H9 (cell line): ENCODE results near the gene ZNF776. TPM values are rescaled to one million over a fixed set of nuclear protein-coding genes. Genes with fewer than 3 reads are reported as not detected.
"Not testable (repeated sequence)": the region's sequence is repeated elsewhere in the genome, so short reads cannot be mapped to it uniquely, and the experiment has no call there.

ENCODE experiments used
- DNase-seq: peaks from one replicate; pipeline ENCODE4 v3.0.0-alpha.2; 2017
- H2AFZ ChIP-seq: one replicate; pipeline ENCODE4 v1.6.1; 2013; ENCODE audit warnings: mild to moderate bottlenecking, low read length, control low read depth, moderate library complexity
- H2AK5ac ChIP-seq: 2 replicates; pipeline ENCODE4 v1.6.1; 2013; ENCODE audit warnings: low read length, control low read depth, mixed read lengths; ENCODE audit not compliant: insufficient read length
- H2BK120ac ChIP-seq: one replicate; pipeline ENCODE4 v1.6.1; 2013; ENCODE audit warnings: low read depth, mild to moderate bottlenecking, low read length, control low read depth, inconsistent platforms; ENCODE audit not compliant: poor library complexity, severe bottlenecking
- H2BK12ac ChIP-seq: 2 replicates; pipeline ENCODE4 v1.6.1; 2013; ENCODE audit warnings: low read length, control low read depth, mixed read lengths, low read depth; ENCODE audit not compliant: insufficient read length
- H2BK15ac ChIP-seq: 2 replicates; pipeline ENCODE4 v1.6.1; 2013; ENCODE audit warnings: low read depth, low read length, control low read depth
- H2BK20ac ChIP-seq: one replicate; pipeline ENCODE4 v1.6.1; 2013; ENCODE audit warnings: low read depth, mild to moderate bottlenecking, low read length, control low read depth, inconsistent platforms; ENCODE audit not compliant: poor library complexity, severe bottlenecking
- H2BK5ac ChIP-seq: 2 replicates; pipeline ENCODE4 v1.6.1; 2013; ENCODE audit warnings: low read length, control low read depth, mixed read lengths; ENCODE audit not compliant: insufficient read length
- H3K14ac ChIP-seq: 2 replicates; pipeline ENCODE4 v1.6.1; 2013; ENCODE audit warnings: low read length, control low read depth; ENCODE audit not compliant: insufficient read depth
- H3K18ac ChIP-seq: 2 replicates; pipeline ENCODE4 v1.6.1; 2013; ENCODE audit warnings: low read depth, mild to moderate bottlenecking, mixed read lengths, low read length, control low read depth; ENCODE audit not compliant: insufficient read length
- H3K23ac ChIP-seq: 2 replicates; pipeline ENCODE4 v1.6.1; 2013; ENCODE audit warnings: low read length, control low read depth, mixed read lengths, low read depth; ENCODE audit not compliant: insufficient read length
- H3K23me2 ChIP-seq: 2 replicates; pipeline ENCODE4 v1.6.1; 2013; ENCODE audit warnings: low read depth, mild to moderate bottlenecking, mixed read lengths, low read length, control low read depth; ENCODE audit not compliant: insufficient read length, poor library complexity, severe bottlenecking
- H3K27ac ChIP-seq: 2 replicates; pipeline ENCODE4 v1.5.1; 2013; ENCODE audit warnings: low read length, control low read depth, mixed read lengths, low read depth; ENCODE audit not compliant: insufficient read length
- H3K27me3 ChIP-seq: 2 replicates; pipeline ENCODE4 v1.6.1; 2013; ENCODE audit warnings: low read length, control low read depth, inconsistent platforms; ENCODE audit not compliant: insufficient read depth
- H3K4ac ChIP-seq: 2 replicates; pipeline ENCODE4 v1.6.1; 2013; ENCODE audit warnings: low read depth, mild to moderate bottlenecking, control low read depth, inconsistent platforms, low read length, moderate library complexity
- H3K4me1 ChIP-seq: 2 replicates; pipeline ENCODE4 v1.6.1; 2013; ENCODE audit warnings: low read length, control low read depth, inconsistent platforms; ENCODE audit not compliant: insufficient read depth
- H3K4me2 ChIP-seq: 2 replicates; pipeline ENCODE4 v1.6.1; 2013; ENCODE audit warnings: low read length, control low read depth, mixed read lengths; ENCODE audit not compliant: insufficient read length, insufficient read depth
- H3K56ac ChIP-seq: 2 replicates; pipeline ENCODE4 v1.6.1; 2013; ENCODE audit warnings: low read depth, mild to moderate bottlenecking, mixed read lengths, low read length, control low read depth; ENCODE audit not compliant: insufficient read length
- H3K79me1 ChIP-seq: 2 replicates; pipeline ENCODE4 v1.6.1; 2013; ENCODE audit warnings: low read depth, mild to moderate bottlenecking, moderate library complexity, low read length, control low read depth, inconsistent platforms; ENCODE audit not compliant: insufficient read depth, poor library complexity, severe bottlenecking
- H3K79me2 ChIP-seq: 2 replicates; pipeline ENCODE4 v1.6.1; 2013; ENCODE audit warnings: low read length, control low read depth, inconsistent platforms; ENCODE audit not compliant: insufficient read depth
- H3K9ac ChIP-seq: 2 replicates; pipeline ENCODE4 v1.6.1; 2013; ENCODE audit warnings: low read length, control low read depth, mixed read lengths; ENCODE audit not compliant: insufficient read length; ENCODE audit errors: extremely low read depth
- H3K9me3 ChIP-seq: one replicate; pipeline ENCODE4 v1.6.1; 2013; ENCODE audit warnings: low read depth, low read length, inconsistent platforms; ENCODE audit not compliant: control insufficient read depth
- H3T11ph ChIP-seq: one replicate; pipeline ENCODE4 v1.6.1; 2013; ENCODE audit warnings: mild to moderate bottlenecking, low read length, control low read depth, inconsistent platforms
- H4K20me1 ChIP-seq: one replicate; pipeline ENCODE4 v1.6.1; 2013; ENCODE audit not compliant: control insufficient read depth, insufficient read length, insufficient read depth
- H4K5ac ChIP-seq: 2 replicates; pipeline ENCODE4 v1.6.1; 2013; ENCODE audit warnings: low read depth, mild to moderate bottlenecking, mixed read lengths, low read length, control low read depth; ENCODE audit not compliant: insufficient read length
- H4K8ac ChIP-seq: replicated peaks from 2 replicates; pipeline ENCODE4 v1.6.1; 2013; ENCODE audit warnings: low read length, control low read depth, mixed read lengths, low read depth; ENCODE audit not compliant: insufficient read length
- H4K91ac ChIP-seq: 2 replicates; pipeline ENCODE4 v1.6.1; 2013; ENCODE audit warnings: low read depth, mild to moderate bottlenecking, moderate library complexity, mixed read lengths, low read length, control low read depth; ENCODE audit not compliant: insufficient read length
- H3K27ac Mint-ChIP-seq, 3 experiments: 2 replicates in 2 of 3; 3 replicates in 1 of 3; pipeline ENCODE4 v1.8.0; 2020 to 2021; ENCODE audit warnings: mixed read lengths in 3 of 3, mild to moderate bottlenecking in 1 of 3, moderate library complexity in 1 of 3
- H3K27me3 Mint-ChIP-seq: 2 replicates; pipeline ENCODE4 v1.8.0; 2021; ENCODE audit warnings: low read depth, mild to moderate bottlenecking, moderate library complexity, mixed read lengths
- H3K36me3 Mint-ChIP-seq, 3 experiments: 2 replicates in 2 of 3; 3 replicates in 1 of 3; pipeline ENCODE4 v1.8.0; 2020 to 2021; ENCODE audit warnings: low read depth in 3 of 3, mixed read lengths in 3 of 3; ENCODE audit not compliant: insufficient read depth in 1 of 3
- H3K4me1 Mint-ChIP-seq, 2 experiments: 2 replicates each; pipeline ENCODE4 v1.8.0; 2020; ENCODE audit warnings: mixed read lengths in 2 of 2
- H3K4me3 Mint-ChIP-seq, 2 experiments: 2 replicates in 1 of 2; 3 replicates in 1 of 2; pipeline ENCODE4 v1.8.0; 2020 to 2021; ENCODE audit warnings: mild to moderate bottlenecking in 2 of 2, mixed read lengths in 2 of 2, moderate library complexity in 1 of 2
- H3K9me3 Mint-ChIP-seq, 2 experiments: 2 replicates in 1 of 2; 3 replicates in 1 of 2; pipeline ENCODE4 v1.8.0; 2020; ENCODE audit warnings: mild to moderate bottlenecking in 2 of 2, mixed read lengths in 2 of 2, moderate library complexity in 1 of 2
- WGBS: extraction: QIAGEN DNeasy Blood & Tissue Kit; methylation state at CpG from one replicate; pipeline ENCODE4 v1.1.7; 2013; ENCODE audit warnings: missing lambda C conversion rate, low lambda C conversion rate, mixed read lengths; ENCODE audit not compliant: insufficient read length; ENCODE audit errors: extremely low coverage; 5-methylcytosine and 5-hydroxymethylcytosine counted together
- total RNA-seq: library from RNA; stranded (reverse); gene quantifications from 2 replicates; pipeline ENCODE4 v1.2.1, GENCODE V29; 2021
- TF ChIP-seq, protein P1 (sequence below): fragments of 200-600 bp; sonication (generic); conservative IDR thresholded peaks from 3 replicates; pipeline ENCODE4 v1.8.0; 2021; ENCODE audit warnings: antibody characterized with exemption, mild to moderate bottlenecking

The ZNF776 gene
- total RNA-seq, 1 experiment from 2014 or later = 19.7 TPM

- TF ChIP-seq, protein P1, sequence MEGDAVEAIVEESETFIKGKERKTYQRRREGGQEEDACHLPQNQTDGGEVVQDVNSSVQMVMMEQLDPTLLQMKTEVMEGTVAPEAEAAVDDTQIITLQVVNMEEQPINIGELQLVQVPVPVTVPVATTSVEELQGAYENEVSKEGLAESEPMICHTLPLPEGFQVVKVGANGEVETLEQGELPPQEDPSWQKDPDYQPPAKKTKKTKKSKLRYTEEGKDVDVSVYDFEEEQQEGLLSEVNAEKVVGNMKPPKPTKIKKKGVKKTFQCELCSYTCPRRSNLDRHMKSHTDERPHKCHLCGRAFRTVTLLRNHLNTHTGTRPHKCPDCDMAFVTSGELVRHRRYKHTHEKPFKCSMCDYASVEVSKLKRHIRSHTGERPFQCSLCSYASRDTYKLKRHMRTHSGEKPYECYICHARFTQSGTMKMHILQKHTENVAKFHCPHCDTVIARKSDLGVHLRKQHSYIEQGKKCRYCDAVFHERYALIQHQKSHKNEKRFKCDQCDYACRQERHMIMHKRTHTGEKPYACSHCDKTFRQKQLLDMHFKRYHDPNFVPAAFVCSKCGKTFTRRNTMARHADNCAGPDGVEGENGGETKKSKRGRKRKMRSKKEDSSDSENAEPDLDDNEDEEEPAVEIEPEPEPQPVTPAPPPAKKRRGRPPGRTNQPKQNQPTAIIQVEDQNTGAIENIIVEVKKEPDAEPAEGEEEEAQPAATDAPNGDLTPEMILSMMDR = no peak
- H3K23me2 ChIP-seq = no peaks in the 10 kb centered on the region
- H3K4me3 Mint-ChIP-seq = no peak overlapping the region
Observed at GRCh38 chr19:57789288-57789687, 42.7 kb downstream of the ZNF776 start.

DNA sequence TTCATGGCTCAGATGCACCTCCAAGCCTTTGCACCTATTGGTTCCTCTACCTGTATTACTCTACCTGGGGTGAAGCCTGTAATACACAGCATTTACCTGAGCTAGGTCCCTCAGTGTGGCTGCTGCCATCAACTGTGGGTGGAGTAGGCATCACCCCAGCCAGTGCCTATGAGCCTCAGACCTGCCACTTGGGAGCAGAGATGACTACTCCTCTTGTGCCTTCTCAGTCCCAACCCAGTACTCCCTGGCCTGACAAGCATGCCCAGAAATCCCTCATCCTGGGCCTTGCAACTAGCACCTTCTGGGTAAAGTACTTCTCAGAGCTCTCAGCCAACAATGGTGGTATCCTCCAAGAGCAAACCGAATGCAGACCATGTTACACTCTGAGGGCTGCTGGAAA, 50.0 kb downstream of the ZNF776 start:
- H3K27ac Mint-ChIP-seq = peak overlapping the region in 1 of 3 experiments; percentile 81; a peak in 1 of 7 replicates
- not testable (repeated sequence) for H3K18ac ChIP-seq, H3K23me2 ChIP-seq, H2BK12ac ChIP-seq, H3K79me1 ChIP-seq, H2AK5ac ChIP-seq, H3K23ac ChIP-seq, H3K4me1 ChIP-seq, H2BK120ac ChIP-seq, H3K27ac ChIP-seq, H4K91ac ChIP-seq, H2BK5ac ChIP-seq, H3K27me3 ChIP-seq, H3K4ac ChIP-seq, H3T11ph ChIP-seq, H2BK20ac ChIP-seq, H4K8ac ChIP-seq, H3K9me3 ChIP-seq, H3K9ac ChIP-seq, H2AFZ ChIP-seq, H4K20me1 ChIP-seq, DNase-seq, H4K5ac ChIP-seq, H3K4me3 Mint-ChIP-seq, H3K9me3 Mint-ChIP-seq, H3K4me2 ChIP-seq, H3K56ac ChIP-seq, H3K27me3 Mint-ChIP-seq, H2BK15ac ChIP-seq, H3K14ac ChIP-seq, H3K79me2 ChIP-seq
- H3K4me1 Mint-ChIP-seq = peaks cover 22 to 23% of the 10 kb centered on the region in 2 experiments
- no CpG with 5 or more reads among the region's 1 CpG for WGBS
- H3K36me3 Mint-ChIP-seq = peaks cover under 1 to 14% (median 5%) of the 10 kb centered on the region in 3 experiments; a peak in 5 of 7 replicates

More at GRCh38 chr19:57789288-57789687, 42.7 kb downstream of the ZNF776 start:
- Mint-ChIP-seq H3K4me1 (peaks cover 5 to 12% of the 10 kb centered on the region in 2 experiments), H3K27ac (no peak overlapping the region), H3K36me3 (peaks cover 18 to 31% (median 26%) of the 10 kb centered on the region in 3 experiments; a peak in 6 of 7 replicates), H3K27me3 (peaks cover 2% of the 10 kb centered on the region), H3K9me3 (no peaks in the 10 kb centered on the region)
- Histone ChIP-seq H3T11ph (no peak overlapping the region), H2AFZ (no peak overlapping the region), H3K23ac (no peak overlapping the region), H4K5ac (no peak overlapping the region), H2BK5ac (no peak overlapping the region), H2BK15ac (no peak overlapping the region), H3K79me2 (no peaks in the 10 kb centered on the region; the same call in 1 of the 2 replicates), H4K8ac (no peak overlapping the region), H3K9ac (no peak overlapping the region), H2AK5ac (no peak overlapping the region), H3K4me1 (no peaks in the 10 kb centered on the region; the same call in 1 of the 2 replicates), H3K9me3 (no peaks in the 10 kb centered on the region), H2BK12ac (no peak overlapping the region), H3K79me1 (no peaks in the 10 kb centered on the region), H4K91ac (no peak overlapping the region), H2BK120ac (no peak overlapping the region), H3K4ac (no peak overlapping the region), H3K27ac (no peak overlapping the region), H3K56ac (no peak overlapping the region), H3K4me2 (no peak overlapping the region), H3K27me3 (no peaks in the 10 kb centered on the region; the same call in 1 of the 2 replicates), H2BK20ac (no peak overlapping the region), H3K18ac (no peak overlapping the region), H3K14ac (no peak overlapping the region), H4K20me1 (no peaks in the 10 kb centered on the region)
- no CpG with 5 or more reads among the region's 4 CpGs for WGBS
- DNase-seq = no peak
